GM12801 (cell line): Measurements from ENCODE around the gene NACC2.

Source experiments
- TF ChIP-seq, protein P1 (sequence below): IDR thresholded peaks from one replicate; pipeline ENCODE4 v1.5.1; 2011; ENCODE audit warnings: control low read depth; ENCODE audit not compliant: insufficient read length; ENCODE audit errors: extremely low read depth

Gene NACC2

DNA sequence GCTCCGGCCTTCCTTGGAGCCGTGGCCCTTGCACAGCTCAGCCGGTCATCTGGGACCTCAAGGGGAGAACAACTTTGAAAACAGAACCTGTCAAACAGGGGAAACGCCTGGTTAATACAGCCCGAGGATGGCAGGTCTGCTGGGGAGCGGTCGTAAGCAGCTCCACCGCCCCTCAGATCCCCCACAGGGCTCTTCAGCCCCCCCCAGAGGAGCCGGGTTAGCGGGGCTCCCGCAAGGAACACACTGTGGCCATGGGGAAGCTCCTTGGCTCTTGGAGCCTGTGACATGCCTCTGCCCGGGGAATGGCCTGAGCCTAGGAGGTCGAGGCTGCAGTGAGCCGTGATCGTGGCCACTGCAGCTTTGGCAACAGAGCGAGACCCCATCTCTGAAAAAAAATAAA, 16.8 kb upstream of the NACC2 start:
- TF ChIP-seq, protein P1, sequence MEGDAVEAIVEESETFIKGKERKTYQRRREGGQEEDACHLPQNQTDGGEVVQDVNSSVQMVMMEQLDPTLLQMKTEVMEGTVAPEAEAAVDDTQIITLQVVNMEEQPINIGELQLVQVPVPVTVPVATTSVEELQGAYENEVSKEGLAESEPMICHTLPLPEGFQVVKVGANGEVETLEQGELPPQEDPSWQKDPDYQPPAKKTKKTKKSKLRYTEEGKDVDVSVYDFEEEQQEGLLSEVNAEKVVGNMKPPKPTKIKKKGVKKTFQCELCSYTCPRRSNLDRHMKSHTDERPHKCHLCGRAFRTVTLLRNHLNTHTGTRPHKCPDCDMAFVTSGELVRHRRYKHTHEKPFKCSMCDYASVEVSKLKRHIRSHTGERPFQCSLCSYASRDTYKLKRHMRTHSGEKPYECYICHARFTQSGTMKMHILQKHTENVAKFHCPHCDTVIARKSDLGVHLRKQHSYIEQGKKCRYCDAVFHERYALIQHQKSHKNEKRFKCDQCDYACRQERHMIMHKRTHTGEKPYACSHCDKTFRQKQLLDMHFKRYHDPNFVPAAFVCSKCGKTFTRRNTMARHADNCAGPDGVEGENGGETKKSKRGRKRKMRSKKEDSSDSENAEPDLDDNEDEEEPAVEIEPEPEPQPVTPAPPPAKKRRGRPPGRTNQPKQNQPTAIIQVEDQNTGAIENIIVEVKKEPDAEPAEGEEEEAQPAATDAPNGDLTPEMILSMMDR, result no peak

- TF ChIP-seq, protein P1, result no peak
Observed at GRCh38 chr9:136111190-136111589, 16.1 kb upstream of the NACC2 start.

DNA sequence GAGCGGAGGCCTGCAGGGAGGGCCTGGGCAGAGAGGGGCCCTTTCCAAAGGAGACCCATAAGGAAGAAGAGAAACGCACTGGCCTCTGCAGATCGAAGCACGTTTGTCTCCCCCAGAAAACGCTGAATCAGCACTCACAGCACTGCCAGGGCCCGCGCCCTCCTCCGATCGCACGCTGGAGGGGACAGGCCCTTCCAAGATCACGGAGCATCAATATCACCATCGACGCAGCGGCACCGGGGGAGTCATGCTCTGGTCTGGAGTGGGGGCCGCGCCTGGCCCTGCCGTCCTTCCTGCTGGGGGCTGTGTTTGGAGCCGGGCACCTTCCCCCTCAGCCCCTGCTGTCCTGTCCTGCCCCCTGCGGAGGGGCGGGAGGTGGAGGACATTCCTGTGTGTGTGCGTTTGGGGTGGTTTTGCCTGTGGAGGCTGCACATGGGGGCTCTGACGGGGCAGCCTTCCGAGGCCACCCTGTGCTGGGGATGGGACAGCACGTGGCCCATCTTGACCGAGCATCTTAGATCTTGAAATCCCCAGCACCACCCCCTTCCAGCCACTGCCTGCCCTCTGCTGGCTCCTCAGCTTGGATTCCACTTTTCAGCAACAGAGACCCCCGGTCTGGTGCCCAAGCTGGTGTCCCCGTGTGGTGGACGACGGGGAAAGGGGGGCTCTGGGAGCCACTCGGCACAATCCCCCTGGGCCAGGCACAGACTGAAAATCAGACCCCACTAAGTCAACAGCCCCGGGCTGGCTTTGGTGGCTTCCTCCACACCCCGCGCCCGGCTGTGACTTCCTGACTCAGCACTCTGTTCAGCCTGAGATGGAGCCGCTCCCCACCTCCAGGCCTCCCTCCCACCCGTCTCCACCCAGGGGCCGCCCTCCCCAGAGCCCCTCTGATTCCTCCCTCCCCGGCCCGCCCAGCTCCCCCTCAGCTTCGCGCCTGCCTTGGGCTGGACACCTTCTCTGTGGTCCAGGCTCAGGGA, 15.3 kb upstream of the NACC2 start:
- TF ChIP-seq, protein P1, result no peak

- TF ChIP-seq, protein P1, result no peak
Observed at GRCh38 chr9:136109351-136110081, 14.4 kb upstream of the NACC2 start.

GRCh38 chr9:136108648-136109266, 13.7 kb upstream of the NACC2 start:
- TF ChIP-seq, protein P1, result no peak

DNA sequence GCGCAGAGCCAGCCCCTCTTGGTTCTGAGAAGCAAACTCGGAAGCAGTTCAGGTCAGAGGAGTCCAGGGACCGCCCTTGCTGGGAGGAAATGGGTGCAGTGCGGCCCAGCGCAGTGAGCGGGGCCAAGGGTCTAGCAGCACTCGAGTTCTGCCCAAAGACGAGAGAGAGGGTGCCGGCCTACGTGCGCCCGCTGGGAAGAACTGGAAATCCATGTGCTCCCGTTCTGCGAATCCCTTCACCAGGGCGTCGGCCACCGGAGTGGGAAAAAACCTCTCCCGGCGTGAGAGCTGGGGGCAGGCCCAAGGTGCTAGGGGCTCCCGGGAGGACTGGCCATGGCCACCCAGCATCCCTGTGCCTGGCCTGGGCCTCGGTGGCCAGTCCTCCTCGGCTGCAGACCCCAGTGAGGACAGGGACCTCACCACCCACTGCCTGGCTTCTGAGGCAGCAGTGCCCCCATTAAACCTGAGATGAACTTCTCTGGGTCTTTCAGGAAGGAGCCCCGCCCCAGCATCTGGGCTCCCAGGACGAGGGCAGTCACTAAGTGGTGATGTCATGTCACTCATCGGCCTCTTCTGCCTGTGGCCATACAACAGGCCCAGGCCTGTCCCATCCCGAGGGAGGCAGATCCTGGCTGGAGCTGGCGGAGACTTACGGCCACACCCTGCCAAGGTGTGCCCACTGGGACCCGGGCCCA, 13.0 kb upstream of the NACC2 start:
- TF ChIP-seq, protein P1, result no peak
